Tibial nerve (tissue), 4 donors: ENCODE data around the gene BCAS1.

Source experiments
- EP300 ChIP-seq, 2 donors: sonication (generic); formaldehyde crosslinking; IDR thresholded peaks; one replicate each; pipeline ENCODE4 v1.6.1; 2017; ENCODE audit warnings: antibody characterized with exemption in 2 of 2, mild to moderate bottlenecking in 1 of 2
- POLR2A ChIP-seq, 2 donors: fragments of 450-650 bp; IDR thresholded peaks; one replicate each; pipeline ENCODE4 v1.6.1; 2017; ENCODE audit warnings: antibody characterized with exemption in 2 of 2, mild to moderate bottlenecking in 2 of 2, moderate library complexity in 2 of 2
- TF ChIP-seq, protein P1 (sequence below), 5 experiments: fragments of 200-600 bp in 3 of 5; fragments of 450-650 bp in 2 of 5; sonication (generic) in 3 of 5; IDR thresholded peaks; one replicate each; pipeline ENCODE4 v1.5.1; 2016 to 2019; ENCODE audit warnings: antibody characterized with exemption in 5 of 5, mild to moderate bottlenecking in 3 of 5, moderate library complexity in 2 of 5

GRCh38 chr20:53914781-53915445 lies 155.5 kb downstream of the BCAS1 start:
- TF ChIP-seq, protein P1, sequence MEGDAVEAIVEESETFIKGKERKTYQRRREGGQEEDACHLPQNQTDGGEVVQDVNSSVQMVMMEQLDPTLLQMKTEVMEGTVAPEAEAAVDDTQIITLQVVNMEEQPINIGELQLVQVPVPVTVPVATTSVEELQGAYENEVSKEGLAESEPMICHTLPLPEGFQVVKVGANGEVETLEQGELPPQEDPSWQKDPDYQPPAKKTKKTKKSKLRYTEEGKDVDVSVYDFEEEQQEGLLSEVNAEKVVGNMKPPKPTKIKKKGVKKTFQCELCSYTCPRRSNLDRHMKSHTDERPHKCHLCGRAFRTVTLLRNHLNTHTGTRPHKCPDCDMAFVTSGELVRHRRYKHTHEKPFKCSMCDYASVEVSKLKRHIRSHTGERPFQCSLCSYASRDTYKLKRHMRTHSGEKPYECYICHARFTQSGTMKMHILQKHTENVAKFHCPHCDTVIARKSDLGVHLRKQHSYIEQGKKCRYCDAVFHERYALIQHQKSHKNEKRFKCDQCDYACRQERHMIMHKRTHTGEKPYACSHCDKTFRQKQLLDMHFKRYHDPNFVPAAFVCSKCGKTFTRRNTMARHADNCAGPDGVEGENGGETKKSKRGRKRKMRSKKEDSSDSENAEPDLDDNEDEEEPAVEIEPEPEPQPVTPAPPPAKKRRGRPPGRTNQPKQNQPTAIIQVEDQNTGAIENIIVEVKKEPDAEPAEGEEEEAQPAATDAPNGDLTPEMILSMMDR (IDR thresholded peaks at IDR 0.05) = no peak
- TF ChIP-seq EP300 (IDR thresholded peaks at IDR 0.05) (no peak), POLR2A (IDR thresholded peaks at IDR 0.05) (no peak)
